ENCODE measurements around the gene EIF1B.
"Not testable (repeated sequence)": the region's sequence is repeated elsewhere in the genome, so short reads cannot be mapped to it uniquely, and the experiment has no call there.

EIF1B gene

GRCh38 chr3:40309418-40309924 is at the start of gene EIF1B:
EIF1B (plus strand) TSS chr3:40309707; CDS start chr3:40309942, 235 bp downstream.
- peak; percentile 87 for DNase-seq

- DNase-seq: no peak
Measured at GRCh38 chr3:40262331-40262730, 47.2 kb upstream of the EIF1B start.

- no peak for DNase-seq
Measured at GRCh38 chr3:40264451-40264850, 45.1 kb upstream of the EIF1B start.

- no peak for DNase-seq
Measured at GRCh38 chr3:40265181-40265580, 44.3 kb upstream of the EIF1B start.

GRCh38 chr3:40267937-40268724 is 41.4 kb upstream of the EIF1B start:
- DNase-seq: peak; percentile 29

GRCh38 chr3:40268802-40269524 is 40.5 kb upstream of the EIF1B start:
- DNase-seq: no peak

GRCh38 chr3:40278791-40279190 is 30.7 kb upstream of the EIF1B start:
- DNase-seq: no peak

GRCh38 chr3:40281995-40282394 is 27.5 kb upstream of the EIF1B start:
- no peak for DNase-seq

GRCh38 chr3:40283057-40283456 is 26.4 kb upstream of the EIF1B start:
- DNase-seq: not testable (repeated sequence)

GRCh38 chr3:40287248-40287647 is 22.3 kb upstream of the EIF1B start:
- DNase-seq: no peak

GRCh38 chr3:40290396-40290795 is 19.1 kb upstream of the EIF1B start:
- no peak for DNase-seq

GRCh38 chr3:40291471-40291870 is 18.0 kb upstream of the EIF1B start:
- DNase-seq: no peak

- no peak for DNase-seq
Measured at GRCh38 chr3:40292637-40293349, 16.7 kb upstream of the EIF1B start.

- DNase-seq: no peak
Measured at GRCh38 chr3:40294434-40294833, 15.1 kb upstream of the EIF1B start.

- DNase-seq: no peak
Measured at GRCh38 chr3:40298075-40298474, 11.4 kb upstream of the EIF1B start.

- no peak for DNase-seq
Measured at GRCh38 chr3:40299130-40299720, 10.3 kb upstream of the EIF1B start.

- DNase-seq: no peak
Measured at GRCh38 chr3:40299721-40300335, 9.7 kb upstream of the EIF1B start.

- DNase-seq: no peak
Measured at GRCh38 chr3:40302784-40303183, 6.7 kb upstream of the EIF1B start.

- DNase-seq: no peak
Measured at GRCh38 chr3:40304352-40304751, 5.2 kb upstream of the EIF1B start.

GRCh38 chr3:40306336-40306735 is 3.2 kb upstream of the EIF1B start:
- no peak for DNase-seq

GRCh38 chr3:40307176-40307575 is 2.3 kb upstream of the EIF1B start:
- no peak for DNase-seq

- DNase-seq: no peak
Measured at GRCh38 chr3:40308725-40309417, 636 bp upstream of the EIF1B start.
